ENCODE data around the gene ASTN2.

- TF ChIP-seq CTCF (IDR thresholded peaks at IDR 0.05) (no peak), POLR2A (IDR thresholded peaks at IDR 0.05) (no peak)
These were observed 434.2 kb downstream of the ASTN2 start for GRCh38 chr9:116980582-116981120.

All from testis (tissue), 2 donors.